A673 (cell line): Measurements from ENCODE around the gene INPP5A.

Source experiments
- EZH2 ChIP-seq: fragments of 200-600 bp; sonication (generic); IDR thresholded peaks from 2 replicates; pipeline ENCODE4 v1.6.1; 2017; ENCODE audit warnings: borderline replicate concordance, low read depth, mild to moderate bottlenecking, mixed read lengths, antibody characterized with exemption, low read length; ENCODE audit not compliant: poor library complexity, severe bottlenecking
- TF ChIP-seq, protein P1 (sequence below): fragments of 300-800, 200-600 bp; sonication (generic); conservative IDR thresholded peaks from 2 replicates; pipeline ENCODE4 v1.5.1; 2017; ENCODE audit warnings: low read depth, mild to moderate bottlenecking, antibody characterized with exemption, low read length, moderate library complexity, mixed read lengths

DNA sequence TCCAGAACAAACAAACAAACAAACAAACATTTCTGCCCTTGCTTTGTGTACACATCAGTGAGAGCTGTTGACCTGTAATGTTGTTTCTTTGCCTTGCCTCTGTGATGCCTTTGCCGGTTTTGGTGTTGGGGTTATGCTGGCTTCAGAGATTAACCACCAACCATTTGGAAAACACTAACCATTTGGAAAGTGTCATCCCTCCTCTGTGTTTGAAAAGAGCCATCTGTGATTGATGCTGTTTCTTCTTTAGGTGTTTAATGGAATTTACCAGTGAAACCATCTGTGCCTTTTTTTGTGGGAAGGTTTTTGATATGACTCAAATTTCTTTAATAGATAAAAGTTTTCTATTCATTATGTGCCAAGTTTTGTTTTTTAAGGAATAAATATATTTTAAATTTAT, 46.5 kb downstream of the INPP5A start:
- TF ChIP-seq, protein P1, sequence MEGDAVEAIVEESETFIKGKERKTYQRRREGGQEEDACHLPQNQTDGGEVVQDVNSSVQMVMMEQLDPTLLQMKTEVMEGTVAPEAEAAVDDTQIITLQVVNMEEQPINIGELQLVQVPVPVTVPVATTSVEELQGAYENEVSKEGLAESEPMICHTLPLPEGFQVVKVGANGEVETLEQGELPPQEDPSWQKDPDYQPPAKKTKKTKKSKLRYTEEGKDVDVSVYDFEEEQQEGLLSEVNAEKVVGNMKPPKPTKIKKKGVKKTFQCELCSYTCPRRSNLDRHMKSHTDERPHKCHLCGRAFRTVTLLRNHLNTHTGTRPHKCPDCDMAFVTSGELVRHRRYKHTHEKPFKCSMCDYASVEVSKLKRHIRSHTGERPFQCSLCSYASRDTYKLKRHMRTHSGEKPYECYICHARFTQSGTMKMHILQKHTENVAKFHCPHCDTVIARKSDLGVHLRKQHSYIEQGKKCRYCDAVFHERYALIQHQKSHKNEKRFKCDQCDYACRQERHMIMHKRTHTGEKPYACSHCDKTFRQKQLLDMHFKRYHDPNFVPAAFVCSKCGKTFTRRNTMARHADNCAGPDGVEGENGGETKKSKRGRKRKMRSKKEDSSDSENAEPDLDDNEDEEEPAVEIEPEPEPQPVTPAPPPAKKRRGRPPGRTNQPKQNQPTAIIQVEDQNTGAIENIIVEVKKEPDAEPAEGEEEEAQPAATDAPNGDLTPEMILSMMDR = no peak
- TF ChIP-seq EZH2 = no peak
